Measurements from ENCODE around the gene BOC.

The BOC gene

DNA sequence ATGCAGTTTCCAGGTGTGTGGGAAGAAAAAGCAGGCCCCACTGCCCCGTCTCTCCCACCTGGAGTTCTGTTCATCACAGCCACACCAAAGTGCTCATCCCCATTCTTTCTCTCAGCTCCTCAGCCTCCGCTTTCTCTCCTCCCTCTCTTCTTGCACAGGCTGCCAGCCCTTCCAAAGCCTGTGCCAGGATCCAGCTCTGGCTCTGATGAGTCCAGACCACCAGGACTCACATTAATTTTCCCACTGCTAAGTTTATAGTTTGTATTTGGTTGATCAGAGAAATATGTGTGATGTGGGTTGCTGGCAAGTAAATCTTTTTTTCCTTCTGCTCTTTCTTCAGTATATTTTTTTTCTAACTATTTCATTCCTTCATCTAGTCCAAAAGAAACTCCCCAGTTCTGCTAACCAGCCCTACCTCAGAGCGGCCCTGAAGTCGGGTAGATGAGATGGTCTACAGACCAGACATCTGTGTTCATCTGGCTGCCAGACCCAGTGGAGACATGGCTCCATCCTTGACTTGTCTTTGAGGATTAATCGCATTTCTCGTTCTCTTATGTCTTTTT, 49.8 kb downstream of the BOC start:
- in situ Hi-C loops (cut with HindIII; ENCODE audit: low sequenced_read_pairs) = no loop called here
- no peak for DNase-seq (ENCODE audit: low read depth, low spot score)

DNA sequence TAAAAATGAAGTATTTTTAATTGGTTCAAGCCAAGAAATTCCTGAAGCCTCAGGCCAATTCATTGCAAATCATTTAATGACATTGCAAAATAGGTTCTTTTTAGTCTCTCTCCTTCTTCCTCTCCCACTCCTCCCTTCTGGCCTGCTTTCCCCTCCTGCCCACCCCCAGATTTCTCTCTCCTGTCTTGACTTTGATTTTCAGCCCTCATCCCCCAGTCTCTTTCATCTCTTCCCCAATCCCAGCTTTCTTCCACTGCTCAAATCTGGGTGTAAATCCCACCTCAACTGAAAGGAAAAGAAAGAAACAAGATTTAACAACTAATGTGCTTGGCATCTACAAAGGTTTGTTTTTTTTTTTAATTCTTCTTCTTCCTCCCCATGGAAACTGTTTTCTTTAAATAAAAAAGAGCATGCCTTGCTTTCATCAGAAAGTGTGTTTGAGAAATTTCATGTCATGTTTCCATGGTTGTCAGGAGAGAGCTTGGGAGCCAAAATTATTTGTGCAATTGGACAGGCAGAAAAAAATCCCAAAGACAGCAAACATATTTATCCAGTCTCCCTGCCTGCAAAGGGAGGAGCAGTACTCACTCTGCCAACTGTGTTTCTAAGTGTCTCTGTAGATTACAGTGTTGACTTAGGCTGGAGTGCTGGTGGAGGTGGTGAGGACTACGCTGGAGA, 50.4 kb downstream of the BOC start:
- TF ChIP-seq, protein P1, sequence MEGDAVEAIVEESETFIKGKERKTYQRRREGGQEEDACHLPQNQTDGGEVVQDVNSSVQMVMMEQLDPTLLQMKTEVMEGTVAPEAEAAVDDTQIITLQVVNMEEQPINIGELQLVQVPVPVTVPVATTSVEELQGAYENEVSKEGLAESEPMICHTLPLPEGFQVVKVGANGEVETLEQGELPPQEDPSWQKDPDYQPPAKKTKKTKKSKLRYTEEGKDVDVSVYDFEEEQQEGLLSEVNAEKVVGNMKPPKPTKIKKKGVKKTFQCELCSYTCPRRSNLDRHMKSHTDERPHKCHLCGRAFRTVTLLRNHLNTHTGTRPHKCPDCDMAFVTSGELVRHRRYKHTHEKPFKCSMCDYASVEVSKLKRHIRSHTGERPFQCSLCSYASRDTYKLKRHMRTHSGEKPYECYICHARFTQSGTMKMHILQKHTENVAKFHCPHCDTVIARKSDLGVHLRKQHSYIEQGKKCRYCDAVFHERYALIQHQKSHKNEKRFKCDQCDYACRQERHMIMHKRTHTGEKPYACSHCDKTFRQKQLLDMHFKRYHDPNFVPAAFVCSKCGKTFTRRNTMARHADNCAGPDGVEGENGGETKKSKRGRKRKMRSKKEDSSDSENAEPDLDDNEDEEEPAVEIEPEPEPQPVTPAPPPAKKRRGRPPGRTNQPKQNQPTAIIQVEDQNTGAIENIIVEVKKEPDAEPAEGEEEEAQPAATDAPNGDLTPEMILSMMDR (IDR thresholded peaks at IDR 0.05; ENCODE audit: low read depth, low read length) = no peak
- peak; percentile 45 for DNase-seq (ENCODE audit: low read depth, low spot score)
- in situ Hi-C loops (cut with HindIII; ENCODE audit: low sequenced_read_pairs) = no loop called here
- no peak overlapping the region for H3K4me3 ChIP-seq (ENCODE audit: low read depth, low read length)

More for the DNA sequence above, 49.8 kb downstream of the BOC start:
- H3K4me3 ChIP-seq (ENCODE audit: low read depth, low read length) = no peak overlapping the region
- TF ChIP-seq, protein P1 (IDR thresholded peaks at IDR 0.05; ENCODE audit: low read depth, low read length) = no peak

DNA sequence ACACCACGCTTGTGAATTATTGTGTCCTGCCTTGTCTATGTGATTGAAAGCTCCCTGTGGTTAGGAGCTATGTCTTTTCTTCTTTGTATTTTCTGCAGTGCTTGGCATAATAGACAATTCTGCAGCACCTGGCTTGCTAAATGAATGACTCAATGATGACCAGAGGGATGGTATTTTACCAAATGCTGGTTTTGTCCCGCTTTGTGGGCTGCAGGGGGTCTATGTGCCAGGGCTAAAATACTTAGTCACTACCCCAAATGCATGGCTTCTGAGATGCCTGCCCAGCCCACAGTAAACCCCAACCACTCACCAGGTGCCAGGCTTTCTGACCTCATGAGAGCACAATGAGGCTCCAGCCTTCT, 50.9 kb downstream of the BOC start:
- TF ChIP-seq, protein P1 (IDR thresholded peaks at IDR 0.05; ENCODE audit: low read depth, low read length) = no peak
- no peak for DNase-seq (ENCODE audit: low read depth, low spot score)
- in situ Hi-C loops (cut with HindIII; ENCODE audit: low sequenced_read_pairs) = no loop called here

DNA sequence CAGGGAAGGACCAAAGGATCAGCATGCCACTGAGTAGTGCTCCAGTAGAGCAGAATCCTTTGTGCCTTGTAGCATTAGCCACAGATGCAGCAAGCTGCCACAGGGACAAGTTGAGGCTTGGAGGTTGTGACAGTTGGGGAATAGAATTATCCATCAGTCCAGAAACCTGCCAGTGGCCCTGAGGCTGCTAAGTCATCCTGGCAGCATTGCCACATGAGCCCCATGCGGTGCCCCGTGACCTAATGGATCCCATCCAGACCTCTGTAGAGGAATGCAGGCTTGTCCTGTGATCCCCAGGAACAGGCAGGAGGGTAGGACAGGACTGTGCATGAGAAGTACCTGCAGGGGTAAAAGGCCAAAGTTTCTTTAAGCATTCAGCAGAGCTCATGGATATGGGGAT, 51.7 kb downstream of the BOC start:
- in situ Hi-C loops (cut with HindIII; ENCODE audit: low sequenced_read_pairs) = no loop called here

More for the DNA sequence above, 50.9 kb downstream of the BOC start:
- H3K4me3 ChIP-seq (ENCODE audit: low read depth, low read length) = no peak overlapping the region

DNA sequence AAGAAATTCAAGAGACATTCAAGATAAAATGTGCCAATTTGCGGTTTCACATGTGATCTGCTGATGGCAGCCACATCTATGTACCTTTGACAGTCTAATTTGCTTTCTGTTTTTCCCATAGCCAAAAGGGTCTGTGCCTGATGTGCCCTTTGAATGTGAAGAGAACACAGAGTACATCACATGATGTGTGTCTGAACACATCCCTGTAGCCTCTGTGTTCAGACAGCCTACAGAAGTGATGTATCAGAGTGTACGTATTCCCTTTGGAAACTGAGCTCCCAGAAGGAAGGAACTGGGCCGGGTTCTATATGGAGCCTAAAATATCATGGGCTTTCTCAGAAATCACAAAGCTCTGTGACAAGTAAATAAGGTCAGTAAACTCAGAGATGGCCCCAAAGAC, 52.4 kb downstream of the BOC start:
- no peak overlapping the region for H3K4me3 ChIP-seq (ENCODE audit: low read depth, low read length)
- no peak for DNase-seq (ENCODE audit: low read depth, low spot score)
- TF ChIP-seq, protein P1 (IDR thresholded peaks at IDR 0.05; ENCODE audit: low read depth, low read length) = no peak
- in situ Hi-C loops (cut with HindIII; ENCODE audit: low sequenced_read_pairs) = no loop called here

More for the DNA sequence above, 51.7 kb downstream of the BOC start:
- H3K4me3 ChIP-seq (ENCODE audit: low read depth, low read length) = no peak overlapping the region
- DNase-seq (ENCODE audit: low read depth, low spot score) = no peak
- TF ChIP-seq, protein P1 (IDR thresholded peaks at IDR 0.05; ENCODE audit: low read depth, low read length) = no peak

DNA sequence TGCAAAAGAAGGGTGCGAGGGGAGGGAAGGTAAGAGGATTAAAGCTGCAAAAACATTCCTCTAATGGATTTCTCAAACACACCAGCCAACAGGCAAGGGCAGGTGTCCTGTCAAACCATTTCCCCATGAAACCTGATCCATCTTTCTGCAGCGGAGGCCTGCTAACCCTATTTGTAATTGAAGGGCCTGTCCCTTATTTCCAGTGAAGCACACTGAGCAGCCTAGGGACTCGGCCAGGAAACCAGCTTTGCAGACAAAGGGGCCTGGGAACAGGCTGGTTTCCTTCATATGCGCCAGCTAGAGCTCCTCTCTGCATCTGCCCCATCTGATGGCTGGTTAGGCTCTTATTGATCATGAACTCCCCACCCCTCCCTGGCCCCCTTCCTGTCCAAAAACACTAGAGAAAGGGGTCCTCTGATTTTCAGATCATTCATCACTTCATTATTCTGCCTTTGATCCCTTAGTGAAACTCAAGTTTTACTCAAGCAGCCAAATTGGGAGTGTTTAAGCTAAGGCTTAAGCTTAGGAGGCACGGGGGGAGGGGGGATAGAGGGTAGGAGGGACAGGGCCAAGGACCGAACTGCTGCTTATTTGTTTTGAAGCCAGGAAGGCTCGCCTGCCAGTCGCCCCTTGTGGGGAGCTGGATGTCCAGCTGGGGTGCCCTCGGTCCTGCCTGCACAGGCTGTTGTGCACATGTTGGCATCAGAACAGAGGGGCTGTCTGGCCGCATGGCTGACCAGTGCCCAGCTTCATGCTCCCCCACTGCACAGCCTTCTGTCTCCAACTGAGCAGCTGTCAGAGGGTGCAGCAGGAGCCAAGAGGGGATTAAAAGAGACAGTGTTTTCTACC, 53.1 kb downstream of the BOC start:
- in situ Hi-C loops (cut with HindIII; ENCODE audit: low sequenced_read_pairs) = no loop called here
- DNase-seq (ENCODE audit: low read depth, low spot score) = no peak
- TF ChIP-seq, protein P1 (IDR thresholded peaks at IDR 0.05; ENCODE audit: low read depth, low read length) = no peak
- H3K4me3 ChIP-seq (ENCODE audit: low read depth, low read length) = no peak overlapping the region
